Esophagus squamous epithelium (tissue), 4 donors: ENCODE measurements around the gene PGS1.

ENCODE experiments used
- POLR2A ChIP-seq, 4 donors: fragments of 450-650 bp; IDR thresholded peaks; one replicate each; pipeline ENCODE4 v1.6.1; 2017; ENCODE audit warnings: antibody characterized with exemption in 4 of 4, mild to moderate bottlenecking in 4 of 4, moderate library complexity in 3 of 4
- TF ChIP-seq, protein P1 (sequence below), 6 experiments: fragments of 450-650 bp in 4 of 6; fragments of 200-600 bp in 2 of 6; sonication (generic) in 2 of 6; IDR thresholded peaks; one replicate each; pipeline ENCODE4 v1.5.1; 2016 to 2019; ENCODE audit warnings: antibody characterized with exemption in 6 of 6, mild to moderate bottlenecking in 4 of 6, moderate library complexity in 4 of 6

GRCh38 chr17:78421084-78421533 is 42.7 kb downstream of the PGS1 start:
- TF ChIP-seq, protein P1, sequence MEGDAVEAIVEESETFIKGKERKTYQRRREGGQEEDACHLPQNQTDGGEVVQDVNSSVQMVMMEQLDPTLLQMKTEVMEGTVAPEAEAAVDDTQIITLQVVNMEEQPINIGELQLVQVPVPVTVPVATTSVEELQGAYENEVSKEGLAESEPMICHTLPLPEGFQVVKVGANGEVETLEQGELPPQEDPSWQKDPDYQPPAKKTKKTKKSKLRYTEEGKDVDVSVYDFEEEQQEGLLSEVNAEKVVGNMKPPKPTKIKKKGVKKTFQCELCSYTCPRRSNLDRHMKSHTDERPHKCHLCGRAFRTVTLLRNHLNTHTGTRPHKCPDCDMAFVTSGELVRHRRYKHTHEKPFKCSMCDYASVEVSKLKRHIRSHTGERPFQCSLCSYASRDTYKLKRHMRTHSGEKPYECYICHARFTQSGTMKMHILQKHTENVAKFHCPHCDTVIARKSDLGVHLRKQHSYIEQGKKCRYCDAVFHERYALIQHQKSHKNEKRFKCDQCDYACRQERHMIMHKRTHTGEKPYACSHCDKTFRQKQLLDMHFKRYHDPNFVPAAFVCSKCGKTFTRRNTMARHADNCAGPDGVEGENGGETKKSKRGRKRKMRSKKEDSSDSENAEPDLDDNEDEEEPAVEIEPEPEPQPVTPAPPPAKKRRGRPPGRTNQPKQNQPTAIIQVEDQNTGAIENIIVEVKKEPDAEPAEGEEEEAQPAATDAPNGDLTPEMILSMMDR (IDR thresholded peaks at IDR 0.05), result no peak
- no peak for TF ChIP-seq POLR2A (IDR thresholded peaks at IDR 0.05)
